HG02763 (cell line): Measurements from ENCODE around the gene ASIC2.

Experiments
- ATAC-seq: cut with Tn5 transposase; IDR thresholded peaks from one replicate; pipeline ENCODE4 v1.9.1; 2021; ENCODE audit warnings: mild to moderate bottlenecking, moderate library complexity; ENCODE audit not compliant: unreplicated experiment

ASIC2 gene

DNA sequence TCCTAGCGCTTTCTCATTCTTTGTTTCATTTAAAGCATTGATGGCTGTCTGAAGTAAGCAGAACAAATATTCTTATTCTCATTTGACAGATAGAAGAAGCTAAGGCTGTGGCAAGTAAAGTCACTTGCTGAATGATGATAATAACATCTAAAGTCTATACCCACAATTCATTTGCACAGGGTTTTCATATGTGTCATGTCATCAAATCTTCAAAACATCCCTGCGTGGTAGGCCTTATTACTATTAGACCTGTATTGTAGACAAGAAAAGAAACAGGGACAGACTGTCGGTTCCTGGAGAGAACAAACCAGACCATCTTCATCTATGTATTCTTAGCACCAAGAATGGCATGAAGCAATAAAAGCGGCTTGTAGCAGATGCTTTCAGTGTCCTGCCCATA is 85.9 kb downstream of the ASIC2 start:
- no peak for ATAC-seq

DNA sequence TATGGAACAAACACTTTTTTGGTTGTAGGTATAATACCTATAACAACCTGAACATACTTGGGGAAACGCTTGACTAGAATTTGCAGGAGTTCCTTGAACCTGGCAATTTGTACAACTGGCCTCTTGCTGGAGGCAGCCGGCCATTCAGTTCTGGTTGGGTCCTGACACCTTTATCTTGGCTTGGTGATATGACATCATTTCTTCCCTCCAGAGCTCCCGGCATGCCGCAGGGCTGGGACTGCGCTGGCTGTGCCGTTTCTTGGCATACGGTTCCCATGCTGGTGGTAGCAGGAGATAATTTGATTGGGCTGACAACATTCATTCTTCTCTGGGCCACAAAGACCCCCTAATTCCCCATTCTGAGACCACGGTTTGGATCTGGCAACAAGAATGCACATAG is 87.5 kb downstream of the ASIC2 start:
- ATAC-seq: no peak

- ATAC-seq: no peak
These were observed 88.4 kb downstream of the ASIC2 start for GRCh38 chr17:33204701-33205100.

DNA sequence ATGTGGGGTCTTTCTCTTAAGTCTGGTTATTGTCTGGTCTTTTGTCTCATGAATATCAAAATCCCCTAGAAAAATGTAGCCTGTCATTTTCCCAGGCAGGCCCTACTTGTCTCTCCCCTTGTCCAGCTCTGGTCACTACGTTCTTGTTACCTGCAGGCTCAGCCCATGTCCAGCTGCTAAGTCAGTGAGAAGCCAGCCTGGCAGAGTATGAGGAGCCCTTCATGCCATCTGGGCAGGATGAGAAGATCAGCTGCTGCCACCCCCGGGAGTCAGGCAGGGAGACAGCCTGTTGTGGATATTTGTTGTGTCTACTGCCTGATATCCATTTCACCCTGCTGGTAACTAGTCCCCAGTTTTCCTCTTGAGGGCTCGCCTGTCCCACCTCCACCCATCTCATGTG is 88.9 kb downstream of the ASIC2 start:
- ATAC-seq: no peak

DNA sequence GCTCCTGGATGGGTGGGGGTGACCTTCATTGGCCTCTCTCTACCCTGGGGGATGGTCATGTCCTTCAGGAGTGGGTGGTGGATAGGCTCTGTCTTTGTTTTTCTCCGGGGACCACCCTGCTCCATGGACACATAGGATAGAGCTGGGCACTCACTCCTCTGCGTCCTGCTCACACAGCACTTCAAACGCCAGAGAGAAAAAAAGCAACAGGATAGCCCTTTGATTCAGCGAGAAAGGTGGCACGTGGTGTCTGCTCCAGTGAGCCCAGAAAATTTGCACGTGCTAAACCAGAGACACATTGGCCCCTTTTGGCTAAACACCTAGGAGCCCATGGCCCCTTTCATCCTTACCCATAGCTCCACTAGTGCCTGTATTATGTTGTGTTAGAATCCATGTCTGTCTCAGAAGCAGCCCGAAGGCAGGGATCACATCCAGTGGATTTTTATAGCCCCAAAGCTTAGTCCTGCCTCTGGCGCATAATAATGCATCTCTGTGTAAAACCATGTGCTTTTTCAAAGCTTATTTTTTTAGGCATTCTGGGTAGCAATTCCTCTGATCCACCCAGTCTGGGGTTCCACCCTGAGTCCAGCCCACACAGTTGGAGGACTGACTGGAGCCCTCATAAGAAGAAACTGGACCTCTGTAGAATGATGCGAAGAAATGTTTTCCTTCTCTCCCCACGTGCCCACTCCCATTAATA is 90.1 kb downstream of the ASIC2 start:
- ATAC-seq: no peak

DNA sequence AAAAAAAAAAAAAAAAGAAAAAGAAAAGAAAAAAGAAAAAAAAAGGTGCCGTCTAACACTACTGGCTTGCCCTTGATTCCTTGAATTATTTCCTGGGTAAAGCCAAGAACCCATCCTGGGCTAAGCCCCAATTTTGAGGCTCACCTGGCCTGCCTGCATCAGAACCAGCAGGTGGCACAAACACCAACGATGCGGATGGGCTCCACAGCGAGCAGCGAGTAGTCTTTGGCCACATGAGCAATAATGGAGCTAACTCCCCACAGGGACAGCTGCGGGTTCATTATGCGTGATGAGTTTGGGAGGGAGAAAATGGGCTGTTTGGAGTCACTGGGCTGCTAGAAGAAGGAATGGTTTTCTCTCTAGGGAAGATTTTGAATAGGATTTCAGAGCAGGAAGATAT is 91.1 kb downstream of the ASIC2 start:
- ATAC-seq: no peak

DNA sequence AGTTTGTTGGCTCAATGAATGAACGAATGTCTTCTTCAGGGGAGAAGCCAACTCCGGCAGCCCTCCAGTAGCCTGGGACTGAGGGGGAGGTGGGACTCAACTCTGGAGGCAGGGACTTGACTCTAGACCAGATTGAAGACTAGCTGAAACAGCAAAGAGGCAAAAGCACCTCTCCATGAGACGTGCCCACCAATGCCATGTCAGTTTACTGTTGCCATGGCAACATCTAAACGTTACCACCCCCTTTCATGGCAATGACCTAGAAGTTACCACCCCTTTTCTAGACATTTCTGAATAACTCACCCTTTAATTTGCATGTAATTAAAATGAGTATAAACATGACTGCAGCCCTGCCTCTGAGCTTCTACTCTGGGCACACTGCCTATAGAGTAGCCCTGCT is 91.8 kb downstream of the ASIC2 start:
- no peak for ATAC-seq

DNA sequence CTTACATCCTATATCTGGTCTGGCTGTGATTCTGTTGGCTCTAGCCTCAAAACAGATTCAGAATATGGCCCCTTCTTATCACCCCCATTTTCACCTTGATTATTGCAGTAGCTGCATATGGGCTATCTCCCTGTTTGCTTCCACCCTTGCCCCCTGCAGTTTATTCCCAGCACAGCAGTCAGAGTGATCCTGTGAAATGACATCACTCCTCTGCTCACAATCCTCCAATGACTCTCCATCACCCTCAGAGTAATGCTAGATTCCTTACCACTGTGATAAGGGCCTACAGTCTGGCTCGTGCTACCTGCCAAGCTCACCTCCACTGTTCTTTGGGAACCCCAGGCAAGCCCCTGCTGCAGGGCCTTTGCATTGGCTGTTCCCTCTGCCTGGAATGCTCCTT is 92.5 kb downstream of the ASIC2 start:
- no peak for ATAC-seq

DNA sequence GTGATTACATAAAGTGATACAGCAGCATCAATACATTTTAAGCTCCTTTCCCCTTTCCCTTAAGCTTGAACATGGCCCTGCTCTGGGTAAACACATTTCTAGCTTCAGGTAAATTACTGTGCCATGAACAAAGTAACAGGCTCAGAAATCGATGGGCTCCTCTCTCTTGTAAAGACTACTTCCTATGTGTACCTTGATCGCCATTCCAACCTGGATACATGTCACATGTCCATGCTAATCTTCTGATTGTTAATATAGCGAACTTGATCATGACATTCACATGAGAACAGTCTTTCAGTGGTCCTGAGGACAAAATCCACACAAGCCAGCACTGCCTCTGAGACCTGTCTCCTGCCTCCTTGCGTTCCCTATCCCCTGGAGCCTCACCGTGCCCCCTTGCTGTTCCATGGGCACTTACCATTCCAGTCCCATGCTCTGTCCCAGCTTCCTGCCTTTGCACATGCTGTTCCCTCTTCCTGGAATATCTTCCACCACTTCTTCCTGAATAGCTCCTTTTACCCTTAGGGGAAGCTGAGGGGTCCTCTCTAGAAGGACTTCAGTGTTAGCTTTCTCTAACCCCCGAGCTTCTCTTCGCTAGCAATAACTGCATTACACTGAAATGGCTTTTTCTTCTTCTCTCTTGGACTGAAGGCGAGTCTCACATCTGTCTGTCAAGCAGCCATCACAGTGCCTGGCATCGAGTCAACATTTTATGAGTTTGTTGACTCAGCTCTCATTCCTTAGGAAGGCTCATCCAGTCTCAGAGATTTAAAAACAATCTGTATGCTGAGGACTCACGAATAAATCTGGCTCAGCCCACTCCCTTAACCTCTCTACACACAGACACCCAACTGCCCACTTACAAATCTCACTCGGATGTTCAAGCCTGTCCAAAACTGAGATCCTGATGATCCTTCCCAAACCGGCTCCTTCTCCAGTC is 93.3 kb downstream of the ASIC2 start:
- no peak for ATAC-seq

DNA sequence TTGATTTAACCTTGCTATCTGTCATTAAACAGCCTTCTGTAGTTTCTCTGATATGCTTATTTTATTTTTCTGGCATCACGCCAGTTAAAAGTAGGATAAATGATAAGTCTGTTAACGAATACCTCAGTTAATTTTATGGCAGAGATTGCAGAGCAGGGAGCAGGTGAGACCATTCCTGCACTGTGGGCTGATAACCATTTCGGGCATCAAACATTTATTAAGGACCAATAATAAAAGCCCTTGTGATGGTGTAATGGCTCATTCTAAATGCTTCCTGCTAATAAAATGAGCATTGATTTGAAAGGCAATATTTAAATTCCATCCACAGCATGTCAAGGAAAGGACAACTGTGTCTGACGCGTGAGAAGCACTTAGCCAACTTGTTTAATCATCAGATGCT is 94.1 kb downstream of the ASIC2 start:
- no peak for ATAC-seq

DNA sequence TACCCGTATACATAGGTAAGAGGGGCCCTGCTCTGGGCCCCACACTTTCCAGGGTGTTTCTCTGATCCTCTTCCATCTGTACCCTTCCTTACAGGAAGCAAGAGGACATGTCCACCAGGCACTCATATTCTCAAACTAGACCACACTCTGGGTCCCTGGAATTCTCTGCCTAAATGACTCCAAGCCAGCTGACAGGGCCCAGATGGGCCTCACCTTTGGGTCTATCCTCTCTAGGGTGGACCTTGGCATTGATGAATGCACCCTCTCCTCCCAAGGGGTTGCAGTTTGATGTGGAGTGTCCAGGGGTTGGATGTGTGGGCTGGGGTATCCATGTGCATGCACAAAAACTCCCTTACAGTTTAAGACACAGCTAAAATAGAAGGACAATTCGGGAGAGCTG is 95.8 kb downstream of the ASIC2 start:
- ATAC-seq: no peak

DNA sequence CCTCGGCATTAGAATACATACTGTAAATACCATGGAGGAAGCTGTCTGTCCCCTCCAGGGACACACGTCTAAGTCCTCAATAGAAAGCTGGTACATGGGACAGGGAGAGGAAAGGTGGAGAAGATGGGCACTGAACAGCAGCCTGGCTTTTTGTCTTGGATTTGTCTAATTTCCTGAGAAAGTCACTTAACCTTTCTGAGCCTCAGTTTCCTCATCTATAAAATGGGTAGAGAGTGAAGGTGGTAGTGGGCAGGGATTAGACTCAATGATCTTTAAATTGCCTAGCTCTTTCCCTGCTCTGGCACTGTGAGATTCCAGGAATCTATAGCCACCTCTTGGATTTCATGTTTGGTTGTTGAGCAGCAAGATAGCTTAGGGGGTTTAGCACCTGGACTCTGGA is 96.2 kb downstream of the ASIC2 start:
- ATAC-seq: no peak

DNA sequence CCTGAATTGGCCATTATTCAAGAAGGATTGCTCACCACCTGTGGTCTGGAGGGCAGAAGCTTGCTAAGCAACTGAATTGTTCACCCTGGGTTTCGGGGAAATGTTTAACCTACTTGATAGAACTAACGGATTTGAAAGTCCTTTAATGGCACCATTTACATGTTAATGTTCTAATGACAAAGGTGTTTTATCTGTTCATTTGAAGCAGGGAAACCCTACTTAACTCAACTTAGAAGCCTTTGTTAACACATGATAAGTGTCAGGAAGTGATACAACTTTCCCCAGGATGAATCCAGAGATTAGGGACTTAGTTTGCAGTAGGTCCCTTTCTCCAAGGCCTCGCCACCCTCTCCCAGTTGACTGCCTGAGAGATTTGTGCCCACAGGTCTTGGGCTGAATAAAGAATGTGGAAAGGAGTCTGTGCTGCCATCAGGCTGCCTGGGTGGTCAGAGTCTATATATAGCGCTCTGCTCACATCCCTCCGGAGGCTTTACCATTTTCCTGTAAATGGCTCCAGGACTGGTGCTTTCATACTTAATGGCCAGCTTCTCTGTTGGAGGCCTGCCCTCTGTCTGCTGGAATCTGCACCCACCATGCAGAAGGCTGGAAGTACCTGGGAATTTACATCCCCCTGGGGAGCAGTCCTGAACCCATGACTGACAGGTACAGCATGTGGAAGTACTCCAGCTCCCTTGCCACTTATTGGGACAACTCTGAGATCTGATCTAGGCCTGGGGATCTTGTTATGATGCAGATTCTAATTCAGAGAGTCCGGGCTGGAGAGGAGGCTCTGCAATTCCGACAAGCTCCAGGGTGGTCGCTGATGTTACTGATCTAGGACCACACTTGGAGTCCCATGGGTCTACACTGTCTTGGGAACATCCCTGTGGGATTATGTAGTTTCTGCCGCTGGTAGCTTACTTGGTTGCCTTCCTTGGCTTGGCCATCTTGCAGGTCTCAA is 99.9 kb downstream of the ASIC2 start:
- ATAC-seq: no peak

DNA sequence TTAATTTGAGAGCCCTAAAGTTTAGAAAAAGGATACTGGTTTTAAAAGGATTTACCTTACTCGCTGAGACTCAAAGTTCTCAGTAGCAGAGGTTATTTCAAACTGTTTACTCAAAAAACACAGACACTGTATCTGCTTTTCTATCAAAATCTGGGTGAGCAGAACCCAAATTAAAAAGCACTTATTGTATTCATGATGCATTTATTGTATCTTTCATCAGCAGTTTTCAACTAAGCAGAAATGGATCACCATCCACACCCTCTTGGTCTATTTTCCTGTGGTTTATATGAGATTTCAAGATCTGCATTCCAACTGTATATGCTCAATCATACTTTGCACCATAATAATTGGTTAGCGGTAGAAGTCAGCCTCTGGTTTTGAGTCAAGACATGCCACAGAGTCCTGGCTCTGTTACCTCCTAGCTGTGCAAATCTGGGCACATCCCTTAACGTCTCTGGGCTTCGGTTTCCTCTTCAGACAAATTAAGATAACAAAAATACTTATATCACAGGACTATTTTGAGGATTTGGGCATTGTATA is 109.5 kb downstream of the ASIC2 start:
- no peak for ATAC-seq

DNA sequence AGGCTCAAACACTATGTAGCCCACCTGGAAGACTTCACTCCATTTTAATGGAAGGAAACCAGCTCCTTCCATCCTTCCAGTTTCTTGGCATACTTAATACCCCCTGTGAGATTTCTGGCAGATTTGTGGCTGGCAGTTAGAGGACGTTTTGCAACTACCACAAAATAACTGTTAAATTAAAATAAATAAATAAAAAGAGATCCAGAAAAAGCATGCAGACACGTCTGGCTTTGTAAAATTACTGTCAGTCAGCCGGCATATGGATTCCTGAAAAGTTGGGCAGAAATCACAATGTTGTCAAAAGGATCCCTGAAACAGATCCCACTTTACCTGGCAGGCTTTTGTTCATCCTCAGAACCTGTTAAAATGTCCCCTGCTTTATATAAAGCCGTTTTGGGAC is 113.9 kb downstream of the ASIC2 start:
- ATAC-seq: no peak

DNA sequence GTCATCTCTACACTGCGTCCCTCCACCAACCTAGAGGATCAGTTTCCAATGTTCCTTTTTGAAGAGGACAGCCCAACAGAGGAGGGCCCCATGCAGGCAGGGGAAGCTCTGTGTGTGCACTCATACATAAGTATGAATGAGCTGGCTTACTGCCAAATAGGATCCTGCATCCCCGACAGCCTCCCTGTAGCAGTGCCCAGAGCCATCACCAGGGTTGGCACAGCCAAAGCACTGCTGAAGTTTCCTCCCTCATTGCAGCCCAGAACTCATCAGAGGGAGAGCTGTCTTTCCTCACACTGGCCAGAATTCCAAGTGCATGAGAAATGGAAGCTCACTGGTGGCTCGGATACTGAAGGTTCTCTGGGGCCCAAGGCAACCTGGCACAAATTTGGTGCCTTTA is 114.4 kb downstream of the ASIC2 start:
- ATAC-seq: no peak

DNA sequence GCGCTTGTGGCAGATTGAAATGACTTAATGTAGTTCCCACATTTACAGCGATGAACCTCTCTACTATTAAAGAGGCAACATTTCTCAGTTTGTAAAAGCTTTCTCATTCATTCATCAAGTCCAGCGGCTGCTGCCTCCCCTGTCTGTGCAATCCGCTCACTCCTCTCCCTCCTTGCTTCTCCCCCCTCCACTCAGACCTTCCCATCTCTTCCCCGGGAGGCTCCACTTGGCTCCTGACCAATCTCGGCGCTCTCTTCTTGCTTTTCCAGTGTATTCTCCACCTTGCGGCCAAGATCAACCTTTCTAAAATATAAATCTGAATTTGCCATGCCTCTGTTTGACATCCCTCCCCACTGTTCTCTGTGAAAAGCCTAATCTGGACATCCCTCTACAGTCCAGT is 117.5 kb downstream of the ASIC2 start:
- ATAC-seq: no peak

- ATAC-seq: no peak
These were observed 121.2 kb downstream of the ASIC2 start for GRCh38 chr17:33171931-33172330.

DNA sequence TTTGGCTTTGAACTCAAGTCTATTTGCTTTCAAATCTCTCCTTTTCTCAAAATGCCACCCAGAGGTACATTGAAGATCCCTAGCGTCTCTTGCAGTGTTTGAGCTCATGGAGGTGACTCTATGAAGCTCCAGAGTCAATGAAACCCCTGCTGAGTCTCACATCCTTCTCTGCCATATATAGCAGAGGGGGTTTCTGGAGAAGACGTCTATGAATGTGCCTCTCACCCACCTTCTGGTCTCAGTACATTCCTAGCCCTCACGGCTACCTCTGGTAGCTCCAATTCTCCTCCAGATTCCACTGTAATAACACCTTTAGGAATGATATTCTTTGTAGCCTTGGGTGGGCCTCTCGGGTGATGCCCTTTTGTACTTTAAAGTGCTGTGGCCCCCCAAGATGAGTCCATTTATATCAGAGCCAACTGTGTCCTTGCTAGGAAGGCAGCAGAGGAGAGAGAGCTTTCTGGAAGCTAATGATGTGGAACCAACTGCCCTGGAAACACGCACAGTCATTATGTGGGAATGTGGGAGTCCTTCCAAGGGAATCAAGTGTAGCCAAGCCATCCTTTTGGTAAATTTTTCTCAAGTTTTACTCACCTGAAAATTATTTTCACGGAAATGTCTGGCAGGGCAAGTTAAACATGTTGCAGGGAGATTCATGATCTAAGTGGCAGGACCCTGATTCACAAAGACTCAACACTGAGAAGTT is 123.4 kb downstream of the ASIC2 start:
- no peak for ATAC-seq

GRCh38 chr17:33167736-33168135 is 125.4 kb downstream of the ASIC2 start:
- no peak for ATAC-seq
